Non-pigmented ciliary epithelial cell (primary cell): ENCODE data around the gene CDSN.
"Not testable (repeated sequence)": the region's sequence is repeated elsewhere in the genome, so short reads cannot be mapped to it uniquely, and the experiment has no call there.

ENCODE experiments used
- DNase-seq: peaks from one replicate; pipeline ENCODE4 v3.0.0-alpha.2; 2010; ENCODE audit warnings: low read depth

The CDSN gene

DNA sequence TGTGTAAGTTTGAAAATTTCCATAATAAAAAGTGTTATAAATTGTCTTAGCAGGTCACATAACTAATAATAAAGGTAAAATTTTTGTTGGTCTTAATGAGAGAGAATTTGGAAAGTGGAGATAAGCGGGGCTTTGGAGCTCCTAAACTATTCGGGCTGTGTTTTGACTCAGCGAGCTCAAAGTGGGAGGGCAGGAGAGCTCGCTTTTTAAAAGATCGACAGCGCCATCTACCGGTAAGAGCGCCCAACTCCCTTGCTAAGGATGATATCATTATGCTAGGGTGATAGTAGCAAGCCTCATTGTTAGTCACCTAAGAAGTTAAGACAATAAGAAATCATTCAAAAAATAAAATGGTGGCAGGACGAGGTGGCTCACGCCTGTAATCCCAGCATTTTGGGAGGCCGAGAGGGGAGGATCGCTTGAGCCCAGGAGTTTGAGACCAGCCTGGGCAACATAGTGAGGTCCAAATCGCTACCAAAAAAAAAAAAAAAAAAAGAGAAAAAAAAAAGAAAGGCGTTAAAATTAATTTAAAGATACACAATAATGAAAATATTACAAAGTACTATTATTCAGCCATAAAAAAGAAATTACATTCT is 32.7 kb downstream of the CDSN start:
- DNase-seq: peak; percentile 71

GRCh38 chr6:31086788-31087440 is 33.3 kb downstream of the CDSN start:
- DNase-seq: peak; percentile 73

DNA sequence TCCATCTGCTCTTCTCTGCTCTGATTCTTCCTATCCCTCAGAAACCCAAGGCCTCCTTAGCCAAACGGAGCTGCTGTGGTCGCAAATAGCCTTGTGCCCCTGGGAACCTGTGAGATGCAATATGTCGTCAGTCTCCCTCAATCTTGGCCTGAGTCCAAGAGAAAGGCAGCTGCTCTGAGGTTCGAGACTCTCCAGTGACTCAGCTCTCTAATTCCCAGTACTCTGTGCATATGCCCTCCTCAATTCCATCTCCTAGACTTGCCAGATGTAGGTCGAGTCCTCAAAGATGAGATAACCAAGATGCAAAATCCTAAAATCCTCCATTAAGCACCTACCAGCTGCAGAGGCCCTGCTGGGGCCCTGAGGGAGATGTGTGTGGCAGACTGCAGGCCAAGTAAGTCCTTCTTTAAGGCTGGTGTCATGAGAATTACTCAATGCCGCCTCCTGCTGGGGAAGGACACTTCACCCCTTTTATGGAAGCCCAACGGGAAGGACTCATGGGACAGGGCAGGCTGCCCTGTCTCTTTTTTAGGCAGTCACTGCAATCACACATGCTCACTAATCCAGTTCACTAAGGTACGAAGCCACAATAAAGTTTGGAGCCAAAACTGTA is 36.4 kb downstream of the CDSN start:
- peak; percentile 80 for DNase-seq

DNA sequence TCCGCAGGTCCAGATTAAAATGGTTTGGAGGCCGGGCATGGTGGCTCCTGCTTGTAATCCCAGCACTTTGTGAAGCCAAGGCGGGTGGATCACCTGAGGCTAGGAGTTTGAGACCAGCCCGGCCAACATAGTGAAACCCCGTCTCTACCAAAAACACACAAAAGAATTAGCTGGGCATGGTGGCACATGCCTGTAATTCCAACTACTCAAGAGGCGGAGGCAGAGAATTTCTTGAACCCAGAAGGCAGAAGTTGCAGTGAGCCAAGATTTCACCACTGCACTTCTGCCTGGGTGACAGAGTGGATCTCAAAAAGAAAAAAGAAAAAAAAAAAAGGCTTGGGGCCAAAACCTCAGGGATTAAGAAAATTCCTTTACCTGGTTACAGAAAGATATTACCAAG is 38.4 kb downstream of the CDSN start:
- DNase-seq: no peak

- no peak for DNase-seq
Observed at GRCh38 chr6:31079656-31080261, 40.5 kb downstream of the CDSN start.

DNA sequence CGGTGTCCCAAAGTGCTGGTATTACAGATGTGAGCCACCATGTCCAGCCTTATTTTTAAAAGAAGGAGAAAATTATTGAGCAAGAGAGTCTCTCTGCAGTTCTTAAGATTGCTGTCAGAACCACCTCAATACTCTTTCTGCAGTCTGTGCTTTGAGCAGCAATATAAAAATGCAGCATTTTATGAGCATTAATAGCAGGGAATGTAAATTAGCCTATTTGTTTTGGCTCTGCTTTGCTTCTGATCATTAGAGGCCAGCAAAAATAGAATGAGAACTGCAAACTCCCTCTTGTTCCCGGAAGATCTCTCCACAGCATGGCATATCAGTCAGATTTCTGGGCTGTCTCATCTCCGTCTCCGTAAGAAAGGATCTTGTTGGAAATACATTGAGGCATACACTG is 43.6 kb downstream of the CDSN start:
- no peak for DNase-seq

GRCh38 chr6:31075528-31075927 is 44.7 kb downstream of the CDSN start:
- DNase-seq: no peak

DNA sequence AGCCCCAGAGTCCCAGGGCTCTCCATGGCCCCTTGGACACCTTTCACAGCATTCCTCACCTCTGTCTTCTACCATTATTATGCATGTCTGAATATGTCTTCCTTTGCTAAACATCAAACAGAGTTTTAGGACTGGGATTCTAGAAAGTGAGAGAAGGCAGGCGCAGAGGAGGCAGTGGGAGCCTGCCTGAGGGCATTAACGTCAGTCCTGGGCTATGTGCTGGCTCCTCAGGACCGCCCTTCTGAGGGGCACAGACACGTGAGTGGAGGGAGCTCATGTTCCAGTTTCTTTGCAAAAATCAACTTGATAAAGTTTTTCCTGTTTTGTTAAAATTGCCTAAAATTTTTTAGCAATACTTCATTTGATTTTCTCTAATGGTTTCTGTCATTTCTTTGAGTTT is 45.8 kb downstream of the CDSN start:
- no peak for DNase-seq

GRCh38 chr6:31070711-31071197 is 49.5 kb downstream of the CDSN start:
- peak; percentile 73 for DNase-seq

DNA sequence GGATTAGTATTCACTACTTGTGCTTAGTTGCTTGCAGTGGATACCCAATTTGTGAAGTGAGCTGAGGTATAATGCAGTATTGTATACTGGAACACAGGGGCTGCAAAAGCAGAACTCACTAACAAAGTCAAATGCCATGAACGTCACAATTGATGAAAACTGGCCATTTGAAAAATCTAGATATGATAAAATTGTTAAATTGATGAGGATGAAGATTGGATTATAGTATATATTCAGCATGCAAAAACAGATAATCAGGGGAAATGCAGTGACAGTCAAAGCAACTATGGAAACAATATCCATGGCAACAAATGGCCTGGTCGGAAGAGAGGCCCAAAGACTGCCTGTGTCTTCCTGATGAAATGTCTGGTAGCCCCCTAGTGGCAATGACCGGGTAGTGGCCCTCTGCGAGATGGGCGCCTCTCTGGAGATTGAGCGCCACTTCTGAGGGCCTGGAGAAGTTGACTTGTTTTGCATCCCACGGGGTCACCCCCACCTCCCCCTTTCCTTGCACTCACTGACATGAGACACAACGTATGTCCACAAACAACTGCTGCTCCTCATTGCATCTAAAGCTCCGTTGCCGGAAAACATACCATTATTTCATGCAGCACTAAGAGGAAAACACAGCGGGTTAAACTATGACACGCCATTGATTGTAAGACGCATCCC is 51.4 kb downstream of the CDSN start:
- no peak for DNase-seq

GRCh38 chr6:31067891-31068668 is 52.2 kb downstream of the CDSN start:
- DNase-seq: not testable (repeated sequence)

DNA sequence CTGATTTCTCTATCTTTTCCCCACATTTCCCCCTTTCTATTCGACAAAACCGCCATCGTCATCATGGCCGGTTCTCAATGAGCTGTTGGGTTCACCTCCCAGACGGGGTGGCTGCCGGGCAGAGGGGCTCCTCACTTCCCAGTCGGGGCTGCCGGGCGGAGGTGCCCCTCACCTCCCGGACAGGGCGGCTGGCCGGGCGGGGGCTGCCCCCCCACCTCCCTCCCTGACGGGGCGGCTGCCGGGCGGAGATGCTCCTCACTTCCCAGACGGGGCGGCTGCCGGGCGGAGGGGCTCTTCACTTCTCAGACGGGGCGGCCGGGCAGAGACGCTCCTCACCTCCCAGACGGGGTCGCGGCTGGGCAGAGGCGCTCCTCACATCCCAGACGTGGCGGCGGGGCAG is 53.2 kb downstream of the CDSN start:
- DNase-seq: not testable (repeated sequence)

- no peak for DNase-seq
Observed at GRCh38 chr6:31065556-31065955, 54.7 kb downstream of the CDSN start.
